Keratinocyte (primary cell): ENCODE measurements around the gene C10orf71.

ENCODE experiments used
- EZH2 ChIP-seq: IDR thresholded peaks from one replicate; pipeline ENCODE4 v1.6.1; 2012; ENCODE audit warnings: inconsistent platforms, mild to moderate bottlenecking, low read length, moderate library complexity
- TF ChIP-seq, protein P1 (sequence below), 3 experiments: IDR thresholded peaks in 1 of 3; conservative IDR thresholded peaks in 1 of 3; optimal IDR thresholded peaks in 1 of 3; 2 replicates in 2 of 3; 3 replicates in 1 of 3; pipeline versions ENCODE3 to v1.5.1; 2011; ENCODE audit warnings: low read length in 3 of 3, mild to moderate bottlenecking in 3 of 3, moderate library complexity in 2 of 3, control low read depth in 1 of 3, inconsistent platforms in 1 of 3; ENCODE audit not compliant: insufficient read depth in 2 of 3; ENCODE audit errors: extremely low read depth in 1 of 3

DNA sequence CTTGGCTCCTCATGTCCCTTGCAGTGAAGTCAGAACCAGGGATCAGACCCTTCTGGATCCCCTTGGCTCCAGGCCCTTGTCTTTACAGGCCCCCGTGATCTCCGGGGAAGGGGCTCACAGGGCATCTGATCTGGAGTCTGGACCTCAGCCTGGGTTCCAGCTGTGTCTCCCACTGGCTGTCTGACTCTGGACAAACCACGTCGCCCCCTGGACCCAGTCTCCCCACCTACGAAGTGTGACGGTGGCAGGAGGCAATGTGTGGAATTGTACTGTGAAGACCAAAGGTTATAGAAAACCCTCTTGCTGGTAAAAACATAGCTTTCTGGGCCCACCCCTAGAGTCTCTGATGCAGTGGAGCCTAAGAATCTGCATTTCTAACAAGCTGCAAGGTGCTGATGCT lies 15.5 kb upstream of the C10orf71 start:
- TF ChIP-seq, protein P1, sequence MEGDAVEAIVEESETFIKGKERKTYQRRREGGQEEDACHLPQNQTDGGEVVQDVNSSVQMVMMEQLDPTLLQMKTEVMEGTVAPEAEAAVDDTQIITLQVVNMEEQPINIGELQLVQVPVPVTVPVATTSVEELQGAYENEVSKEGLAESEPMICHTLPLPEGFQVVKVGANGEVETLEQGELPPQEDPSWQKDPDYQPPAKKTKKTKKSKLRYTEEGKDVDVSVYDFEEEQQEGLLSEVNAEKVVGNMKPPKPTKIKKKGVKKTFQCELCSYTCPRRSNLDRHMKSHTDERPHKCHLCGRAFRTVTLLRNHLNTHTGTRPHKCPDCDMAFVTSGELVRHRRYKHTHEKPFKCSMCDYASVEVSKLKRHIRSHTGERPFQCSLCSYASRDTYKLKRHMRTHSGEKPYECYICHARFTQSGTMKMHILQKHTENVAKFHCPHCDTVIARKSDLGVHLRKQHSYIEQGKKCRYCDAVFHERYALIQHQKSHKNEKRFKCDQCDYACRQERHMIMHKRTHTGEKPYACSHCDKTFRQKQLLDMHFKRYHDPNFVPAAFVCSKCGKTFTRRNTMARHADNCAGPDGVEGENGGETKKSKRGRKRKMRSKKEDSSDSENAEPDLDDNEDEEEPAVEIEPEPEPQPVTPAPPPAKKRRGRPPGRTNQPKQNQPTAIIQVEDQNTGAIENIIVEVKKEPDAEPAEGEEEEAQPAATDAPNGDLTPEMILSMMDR (optimal IDR thresholded peaks at IDR 0.05 in 1 of 3, IDR thresholded peaks at IDR 0.05 in 1 of 3, conservative IDR thresholded peaks at IDR 0.05 in 1 of 3; ENCODE audit: extremely low read depth in 1 of 3, insufficient read depth in 2 of 3, low read length in 3 of 3): no peak
- TF ChIP-seq EZH2: no peak
